Peyer's patch (tissue), 4 donors: Measurements from ENCODE around the gene SMTN. TPM values are rescaled to one million over a fixed set of nuclear protein-coding genes. Genes with fewer than 3 reads are reported as not detected.
"Not testable (repeated sequence)": the region's sequence is repeated elsewhere in the genome, so short reads cannot be mapped to it uniquely, and the experiment has no call there.

Experiments
- DNase-seq, 3 donors: peaks; one replicate each; pipeline ENCODE4 v3.0.0-alpha.2; 2017 to 2019
- H3K27ac ChIP-seq, 4 donors: fragments of 200-600 bp; sonication (generic); one replicate each; pipeline ENCODE4 v1.5.1; 2016 to 2019
- H3K27me3 ChIP-seq, 2 donors: fragments of 200-600 bp; sonication (generic); one replicate each; pipeline ENCODE4 v1.5.1; 2019
- H3K36me3 ChIP-seq, 3 donors: fragments of 200-600 bp; sonication (generic); one replicate each; pipeline ENCODE4 v1.5.1; 2016 to 2019
- H3K4me1 ChIP-seq, 4 donors: fragments of 200-600 bp; sonication (generic); one replicate each; pipeline ENCODE4 v1.5.1; 2016 to 2019
- H3K4me3 ChIP-seq, 4 donors: fragments of 200-600 bp; sonication (generic); 1 replicate in 3 of 4; 2 replicates in 1 of 4; pipeline ENCODE4 v1.5.1; 2016 to 2019; ENCODE audit warnings: mild to moderate bottlenecking in 1 of 4
- H3K9me3 ChIP-seq, 4 donors: fragments of 200-600 bp; sonication (generic); one replicate each; pipeline ENCODE4 v1.5.1; 2016 to 2019; ENCODE audit warnings: mild to moderate bottlenecking in 1 of 4
- CTCF ChIP-seq, 6 experiments: fragments of 450-650 bp in 4 of 6; fragments of 200-600 bp in 2 of 6; sonication (generic) in 1 of 6; IDR thresholded peaks; one replicate each; pipeline ENCODE4 v1.5.1; 2017 to 2019; ENCODE audit warnings: antibody characterized with exemption in 6 of 6, mild to moderate bottlenecking in 3 of 6, moderate library complexity in 1 of 6
- POLR2A ChIP-seq, 2 donors: fragments of 450-650 bp; IDR thresholded peaks; one replicate each; pipeline ENCODE4 v1.5.1; 2017; ENCODE audit warnings: antibody characterized with exemption in 2 of 2, mild to moderate bottlenecking in 2 of 2, moderate library complexity in 2 of 2
- total RNA-seq, 4 donors: library from RNA; depleted of rRNA; stranded (reverse); fragments of >200 nt; gene quantifications; one replicate each; pipeline ENCODE4 v1.1.0, GENCODE V29; 2016

SMTN gene
- total RNA-seq, 4 donors from 2014 or later: 23.1 to 124 (median 75.9) TPM

- TF ChIP-seq CTCF (IDR thresholded peaks at IDR 0.05) (no peak), POLR2A (IDR thresholded peaks at IDR 0.05) (no peak)
- no peak overlapping the region for H3K27ac ChIP-seq
- H3K9me3 ChIP-seq: no peaks in the 10 kb centered on the region
- DNase-seq: no peak
- no peaks in the 10 kb centered on the region for H3K27me3 ChIP-seq
- H3K36me3 ChIP-seq: no peaks in the 10 kb centered on the region
- H3K4me1 ChIP-seq: no peaks in the 10 kb centered on the region
- H3K4me3 ChIP-seq: no peak overlapping the region
Observed at GRCh38 chr22:31049815-31050420, 31.2 kb upstream of the SMTN start.

- no peaks in the 10 kb centered on the region for H3K4me1 ChIP-seq
- H3K27ac ChIP-seq: peak overlapping the region; percentile 57 to 91 (median 74)
- DNase-seq: no peak
- TF ChIP-seq CTCF (IDR thresholded peaks at IDR 0.05) (no peak), POLR2A (IDR thresholded peaks at IDR 0.05) (no peak)
- H3K27me3 ChIP-seq: no peaks in the 10 kb centered on the region
- H3K4me3 ChIP-seq: no peak overlapping the region
- H3K9me3 ChIP-seq: no peaks in the 10 kb centered on the region
- no peaks in the 10 kb centered on the region for H3K36me3 ChIP-seq
Observed at GRCh38 chr22:31055117-31055634, 25.9 kb upstream of the SMTN start.

DNA sequence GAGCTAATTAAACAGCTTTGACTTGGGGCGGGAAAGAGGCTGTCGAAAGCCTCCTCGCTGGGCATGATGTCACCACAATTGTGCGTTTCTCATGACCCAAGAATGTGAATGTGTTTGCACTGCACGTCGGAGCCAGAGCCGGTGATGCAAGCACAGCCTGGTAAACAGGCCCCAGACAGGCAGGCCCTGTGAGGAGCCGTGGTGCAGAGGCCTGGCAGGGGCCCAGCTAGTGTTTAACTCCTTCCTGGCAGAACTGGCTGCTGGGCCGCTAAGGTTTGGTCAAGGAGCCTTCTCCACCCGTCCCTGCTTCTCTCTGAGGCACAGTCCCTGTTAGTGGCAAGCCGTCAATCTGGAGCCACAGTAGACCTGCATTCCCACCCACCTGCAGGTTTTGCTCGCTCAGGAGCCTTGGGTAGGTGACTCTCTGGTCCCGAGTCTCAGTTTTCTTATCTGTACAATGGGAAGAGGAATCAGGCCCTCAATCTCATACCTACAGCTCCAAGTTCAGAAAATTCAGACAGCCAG lies 25.4 kb upstream of the SMTN start:
- Histone ChIP-seq H3K4me1 (no peaks in the 10 kb centered on the region), H3K9me3 (no peaks in the 10 kb centered on the region), H3K4me3 (no peak overlapping the region), H3K36me3 (no peaks in the 10 kb centered on the region), H3K27me3 (no peaks in the 10 kb centered on the region), H3K27ac (peak overlapping the region; percentile 57 to 91 (median 74))
- no peak for TF ChIP-seq POLR2A (IDR thresholded peaks at IDR 0.05)
- TF ChIP-seq CTCF (IDR thresholded peaks at IDR 0.05): no peak
- peak; percentile 38 to 80 (median 54) for DNase-seq

GRCh38 chr22:31056986-31057599 lies 24.0 kb upstream of the SMTN start:
- Histone ChIP-seq H3K4me3 (no peak overlapping the region), H3K27ac (peak overlapping the region in 1 of 4 donors; percentile 91), H3K9me3 (no peaks in the 10 kb centered on the region), H3K27me3 (no peaks in the 10 kb centered on the region), H3K36me3 (no peaks in the 10 kb centered on the region), H3K4me1 (no peaks in the 10 kb centered on the region)
- TF ChIP-seq POLR2A (IDR thresholded peaks at IDR 0.05) (no peak), CTCF (IDR thresholded peaks at IDR 0.05) (no peak)
- DNase-seq: no peak

- H3K9me3 ChIP-seq, H3K4me3 ChIP-seq, H3K4me1 ChIP-seq, H3K27ac ChIP-seq, H3K27me3 ChIP-seq, H3K36me3 ChIP-seq, DNase-seq: not testable (repeated sequence)
Observed at GRCh38 chr22:31059663-31060062, 21.5 kb upstream of the SMTN start.

DNA sequence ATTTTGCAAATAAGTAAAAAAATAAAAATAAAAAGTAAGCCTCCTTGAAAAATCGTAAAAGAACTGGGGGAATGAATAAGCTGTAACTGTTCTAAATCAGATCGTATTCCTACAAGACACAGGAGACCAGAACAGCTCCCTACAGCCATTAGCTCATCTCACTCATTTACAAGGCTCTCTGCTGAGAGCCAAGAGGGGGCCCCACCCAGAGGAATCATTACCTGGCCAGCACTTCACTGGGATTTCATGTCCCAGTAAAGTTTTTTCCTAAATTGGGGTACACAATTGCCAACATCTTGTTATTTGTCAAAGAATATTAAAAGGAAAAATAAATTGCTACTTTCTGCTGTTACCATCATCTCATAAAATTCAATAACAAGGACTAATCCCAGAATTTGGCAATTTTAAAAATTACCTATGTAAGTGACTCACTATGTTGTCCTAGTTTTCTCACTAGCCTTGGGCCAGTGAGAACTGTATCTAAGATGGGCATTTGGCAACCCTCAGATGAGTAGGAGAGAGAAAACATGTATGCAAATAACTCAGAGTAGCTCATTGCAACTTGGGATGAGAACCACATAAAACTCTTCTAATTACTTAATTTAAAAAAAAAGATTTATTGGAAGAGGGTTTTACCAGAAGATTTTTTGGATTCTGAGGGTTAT lies 18.4 kb upstream of the SMTN start:
- no peaks in the 10 kb centered on the region for H3K9me3 ChIP-seq
- no peaks in the 10 kb centered on the region for H3K4me1 ChIP-seq
- TF ChIP-seq CTCF (IDR thresholded peaks at IDR 0.05) (no peak), POLR2A (IDR thresholded peaks at IDR 0.05) (no peak)
- no peak overlapping the region for H3K27ac ChIP-seq
- no peak for DNase-seq
- no peaks in the 10 kb centered on the region for H3K27me3 ChIP-seq
- H3K36me3 ChIP-seq: no peaks in the 10 kb centered on the region
- no peak overlapping the region for H3K4me3 ChIP-seq
